HG03108 (cell line): Measurements from ENCODE around the gene SETD7.

ENCODE experiments used
- ATAC-seq: cut with Tn5 transposase; IDR thresholded peaks from one replicate; pipeline ENCODE4 v1.9.1; 2021; ENCODE audit warnings: moderate library complexity; ENCODE audit not compliant: unreplicated experiment

SETD7 gene

DNA sequence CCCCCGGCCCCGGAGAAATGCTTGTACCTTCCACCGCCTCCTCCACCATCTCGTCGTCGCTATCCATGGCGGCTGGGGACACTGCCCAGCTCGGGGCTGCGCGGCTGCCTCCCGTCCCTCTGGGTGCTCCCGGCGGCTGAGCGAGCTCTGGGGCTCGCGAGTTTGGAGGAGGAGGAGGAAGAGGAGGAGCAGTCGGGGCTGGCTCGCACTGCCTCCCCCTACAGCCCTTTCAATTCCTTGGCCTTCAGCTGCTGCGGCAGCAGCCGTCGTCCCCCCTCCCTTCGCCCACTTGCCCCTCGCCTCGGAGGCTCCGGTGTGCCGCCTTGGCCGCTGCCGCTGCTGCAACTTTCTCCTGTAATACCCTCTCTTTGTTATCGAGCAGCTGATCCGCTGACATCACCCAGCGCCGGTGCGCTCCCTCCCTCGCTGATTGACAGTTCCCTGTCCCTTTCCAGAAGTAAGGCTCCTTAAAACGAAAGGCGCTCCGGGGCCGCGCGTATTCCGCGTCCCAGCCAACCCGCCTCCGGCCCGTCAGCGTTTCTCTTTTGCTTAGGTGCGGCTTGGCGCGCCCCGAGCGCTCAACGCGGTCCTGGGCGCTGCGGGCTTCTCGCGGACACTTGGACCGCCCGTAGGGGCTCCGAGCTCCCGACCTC, at the start of gene SETD7:
TSS of gene SETD7 (minus strand) at position 149 of the 653 bp plus-strand sequence. CDS start at position 67, 82 bp downstream.
- ATAC-seq: peak; percentile 38

DNA sequence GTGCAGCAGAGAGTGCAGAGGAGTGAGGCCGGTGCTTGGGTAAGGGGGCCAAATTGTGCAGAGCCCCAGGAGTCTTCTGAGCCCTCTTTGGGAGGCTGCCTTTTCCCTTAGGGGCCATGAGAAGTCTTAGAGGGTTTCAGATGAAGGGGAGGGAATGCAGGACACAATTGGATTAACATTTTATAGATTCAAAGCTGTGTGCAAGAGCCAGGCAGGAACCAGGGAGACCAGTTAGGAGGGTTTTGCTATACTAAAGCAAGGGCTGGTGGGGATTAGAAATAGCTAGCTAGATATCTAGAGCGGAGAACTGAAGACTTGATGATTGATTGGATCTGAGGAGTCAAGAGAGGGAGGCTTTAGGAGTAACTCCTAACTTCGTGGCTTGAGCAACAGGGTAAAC, 49.5 kb upstream of the SETD7 start:
- no peak for ATAC-seq

GRCh38 chr4:139603576-139604410, 47.8 kb upstream of the SETD7 start:
- no peak for ATAC-seq

GRCh38 chr4:139602776-139603360, 46.8 kb upstream of the SETD7 start:
- no peak for ATAC-seq

DNA sequence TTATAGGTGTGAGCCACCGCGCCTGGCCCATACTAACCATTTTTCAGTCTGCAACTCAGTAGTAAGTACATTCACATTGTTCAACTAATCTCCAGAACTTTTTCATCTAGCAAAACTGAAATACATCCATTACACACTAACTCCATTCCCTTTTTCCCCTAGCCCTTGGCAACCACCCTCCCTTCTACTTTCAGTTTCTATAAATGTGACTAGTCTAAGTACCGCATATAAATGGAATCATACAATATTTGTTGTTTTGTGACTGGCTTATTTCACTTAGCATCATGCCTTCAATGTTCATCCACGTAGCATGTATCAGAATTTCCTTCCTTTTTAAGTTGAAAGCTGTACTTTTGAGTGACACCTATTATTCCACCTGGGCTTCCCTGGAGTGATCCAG, 44.6 kb upstream of the SETD7 start:
- no peak for ATAC-seq

- no peak for ATAC-seq
These were observed 43.8 kb upstream of the SETD7 start for GRCh38 chr4:139599594-139600374.

GRCh38 chr4:139599076-139599475, 43.1 kb upstream of the SETD7 start:
- ATAC-seq: no peak

- no peak for ATAC-seq
These were observed 40.8 kb upstream of the SETD7 start for GRCh38 chr4:139596684-139597279.

DNA sequence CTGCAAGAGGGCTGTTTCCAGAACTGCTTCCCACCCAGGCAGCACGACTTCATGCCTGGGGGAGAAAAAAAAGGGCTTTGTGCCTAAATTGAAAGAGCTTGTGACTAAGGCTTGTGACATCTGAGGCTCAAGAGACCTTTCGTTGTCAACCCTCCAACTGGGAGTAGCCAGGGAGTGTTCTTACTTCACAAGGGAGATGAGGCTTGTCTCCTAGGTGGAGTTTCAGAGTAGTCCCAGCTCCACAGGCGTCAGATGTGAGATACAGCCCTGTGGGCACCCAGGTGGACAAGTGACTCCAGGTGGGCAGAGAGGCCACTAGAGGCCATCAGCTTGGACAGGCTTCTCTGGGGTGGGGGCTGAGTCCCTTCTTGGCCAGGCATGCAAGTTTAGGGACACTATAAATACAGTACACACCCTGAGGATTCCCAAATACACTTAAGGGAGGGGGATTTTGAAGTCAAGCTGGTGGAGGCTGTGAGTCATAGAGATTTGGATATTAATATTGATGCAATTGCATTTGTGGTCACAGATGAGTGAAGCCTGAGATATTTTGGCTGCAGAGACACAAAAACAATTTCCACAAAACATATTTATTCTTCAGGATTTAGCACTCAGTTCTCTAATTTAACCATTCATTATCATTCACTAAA, 40.1 kb upstream of the SETD7 start:
- ATAC-seq: no peak

DNA sequence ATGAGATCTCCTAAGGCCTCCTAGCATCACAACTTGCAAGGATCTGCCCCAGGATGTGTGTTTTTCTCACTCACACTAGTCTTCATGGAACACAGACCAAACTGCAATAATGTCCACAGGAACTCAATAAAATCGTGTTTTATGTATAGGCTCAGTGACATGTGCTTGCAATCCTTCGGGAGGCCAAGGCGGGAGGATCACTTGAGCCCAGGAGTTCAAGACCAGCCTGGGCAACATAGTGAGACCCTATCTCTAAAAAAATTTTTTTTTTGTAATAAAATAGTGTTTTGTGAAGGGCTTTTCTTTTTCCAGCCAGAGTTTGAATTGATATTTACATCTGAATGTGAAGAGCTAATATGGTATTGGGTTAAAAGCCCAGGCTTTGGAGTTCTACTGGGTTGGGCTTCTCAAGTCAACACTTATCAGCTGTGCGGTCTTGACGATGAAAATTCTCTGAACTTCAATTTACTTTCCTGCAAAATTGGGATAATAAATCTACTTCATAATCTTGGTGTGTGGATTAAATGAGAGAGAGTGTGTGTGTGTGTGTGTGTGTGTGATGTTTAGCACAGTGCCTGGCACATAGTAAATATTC, 38.7 kb upstream of the SETD7 start:
- no peak for ATAC-seq

DNA sequence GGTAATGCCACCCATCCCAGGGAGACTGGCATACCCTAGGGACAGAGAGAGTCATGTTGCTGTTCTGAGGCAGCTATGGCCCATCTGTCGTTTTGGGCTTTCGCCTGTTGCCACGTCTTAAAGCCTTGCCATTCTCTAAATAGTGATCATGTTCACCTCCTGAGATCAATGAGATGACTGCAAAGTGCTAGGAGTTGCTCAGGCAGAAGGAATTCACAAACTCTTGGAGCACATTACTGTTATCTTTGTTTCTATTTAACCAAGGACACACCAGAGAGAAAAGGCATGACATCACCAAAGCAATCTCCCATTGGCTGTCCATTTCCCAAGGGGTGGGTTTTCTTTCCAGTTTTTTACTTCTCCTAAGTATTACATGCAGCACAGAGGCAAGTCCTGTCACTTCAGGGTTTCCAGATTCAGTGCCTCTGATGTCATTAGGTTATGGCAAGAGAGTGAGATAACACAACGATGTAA, 37.1 kb upstream of the SETD7 start:
- no peak for ATAC-seq

GRCh38 chr4:139589336-139590018, 33.5 kb upstream of the SETD7 start:
- no peak for ATAC-seq

GRCh38 chr4:139587446-139587845, 31.4 kb upstream of the SETD7 start:
- ATAC-seq: no peak

DNA sequence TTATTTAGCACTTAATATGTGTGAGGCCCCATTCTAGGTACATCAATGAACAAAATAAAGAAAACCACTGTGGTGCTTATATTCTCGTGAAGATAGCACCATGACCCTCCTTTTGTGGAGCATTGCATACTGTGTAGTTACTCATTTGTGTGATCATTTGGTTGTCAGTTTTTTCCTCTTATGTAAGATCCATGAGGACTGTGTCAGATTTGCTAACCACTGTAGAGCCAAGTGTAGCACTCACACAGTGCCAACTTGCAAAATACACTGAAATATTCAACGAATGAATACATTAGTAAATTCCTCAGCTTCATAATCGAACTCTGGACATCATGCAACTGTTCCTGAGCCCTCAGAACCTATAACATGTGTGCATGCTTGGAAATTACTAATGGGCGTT, 29.5 kb upstream of the SETD7 start:
- no peak for ATAC-seq

DNA sequence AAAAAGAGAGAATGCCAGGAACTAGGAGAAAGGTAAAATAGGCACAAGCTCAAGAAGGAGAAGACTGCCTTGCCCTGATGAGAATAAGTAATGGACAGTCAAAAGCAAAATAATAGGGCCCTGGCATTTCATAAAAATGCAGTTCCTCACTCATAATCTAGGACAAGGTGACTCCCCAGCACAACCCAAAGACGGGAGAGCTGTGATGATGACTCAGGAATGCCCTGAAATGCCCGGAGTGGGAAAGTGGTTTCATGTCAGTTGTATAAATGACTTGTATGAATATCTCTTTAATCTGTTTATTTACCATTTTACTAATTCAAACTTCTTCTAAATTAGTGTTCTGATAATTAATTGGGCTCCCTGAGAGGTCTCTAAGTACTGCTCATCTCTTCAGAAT, 28.8 kb upstream of the SETD7 start:
- no peak for ATAC-seq

GRCh38 chr4:139584013-139584412, 28.0 kb upstream of the SETD7 start:
- ATAC-seq: no peak

DNA sequence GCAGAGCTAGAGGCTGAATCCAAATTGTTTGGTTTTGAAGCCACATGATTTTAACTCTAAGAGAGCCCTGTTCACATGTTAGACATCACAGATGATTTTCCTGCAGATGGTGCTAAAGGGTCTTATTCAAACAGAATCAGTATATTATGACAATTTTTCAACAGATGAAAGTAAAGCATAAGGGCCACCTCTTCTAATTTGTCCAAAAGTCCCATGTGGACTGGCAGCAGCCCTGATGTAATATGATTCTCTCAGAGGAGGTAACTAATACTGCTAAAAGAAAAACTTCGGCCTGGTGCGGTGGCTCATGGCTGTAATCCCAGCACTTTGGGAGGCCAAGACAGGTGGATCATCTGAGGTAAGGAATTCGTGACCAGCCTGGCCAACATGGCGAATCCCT, 26.0 kb upstream of the SETD7 start:
- ATAC-seq: no peak

- ATAC-seq: no peak
These were observed 25.1 kb upstream of the SETD7 start for GRCh38 chr4:139581096-139581495.

DNA sequence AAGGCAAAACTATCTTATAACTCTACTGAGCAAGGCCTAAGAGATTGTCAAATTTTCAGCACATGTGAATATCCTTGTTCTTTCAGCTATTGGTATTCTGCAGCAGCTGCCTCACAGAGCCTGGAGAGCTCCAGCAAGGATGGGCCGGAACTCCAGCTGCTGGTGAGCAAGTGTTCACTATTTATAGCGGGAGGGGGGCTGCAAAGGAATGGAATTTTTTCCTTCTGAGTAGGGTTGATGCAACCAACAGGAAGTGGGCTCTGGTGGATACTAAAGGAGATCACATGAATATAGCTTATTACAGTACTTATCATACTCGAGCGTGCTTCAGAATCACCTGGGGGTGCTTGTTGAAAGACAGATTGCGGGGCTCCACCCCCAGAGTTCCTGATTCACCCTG, 20.2 kb upstream of the SETD7 start:
- no peak for ATAC-seq
